Testis (tissue), 2 donors: ENCODE data around the gene PRKAR2A.

Experiments
- POLR2A ChIP-seq: fragments of 450-650 bp; IDR thresholded peaks from one replicate; pipeline ENCODE4 v1.6.1; 2017; ENCODE audit warnings: antibody characterized with exemption, mild to moderate bottlenecking, moderate library complexity
- TF ChIP-seq, protein P1 (sequence below), 3 experiments: fragments of 450-650 bp in 2 of 3; fragments of 200-600 bp in 1 of 3; sonication (generic) in 1 of 3; IDR thresholded peaks; one replicate each; pipeline ENCODE4 v1.5.1; 2016 to 2019; ENCODE audit warnings: antibody characterized with exemption in 3 of 3, mild to moderate bottlenecking in 2 of 3, moderate library complexity in 1 of 3

DNA sequence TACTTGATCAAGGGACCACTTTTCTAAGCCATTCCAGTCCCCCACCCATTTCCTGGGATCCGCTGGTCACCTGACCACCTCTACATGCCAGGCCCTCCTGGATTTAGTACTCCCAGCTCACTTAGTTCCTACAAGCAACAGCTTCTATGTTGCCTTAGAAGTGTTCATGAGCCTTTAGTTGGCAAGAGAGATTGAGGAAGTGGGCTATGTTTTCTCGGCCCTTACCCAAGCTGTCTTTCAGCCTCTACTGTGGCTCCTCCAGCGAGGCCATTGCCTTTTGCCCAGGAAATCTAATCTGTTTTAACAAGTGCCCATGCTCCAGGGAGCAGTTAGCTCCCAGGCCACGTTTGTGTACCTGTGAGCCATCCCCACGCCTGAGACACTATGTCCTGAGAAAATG, 4.5 kb upstream of the PRKAR2A start:
- TF ChIP-seq, protein P1, sequence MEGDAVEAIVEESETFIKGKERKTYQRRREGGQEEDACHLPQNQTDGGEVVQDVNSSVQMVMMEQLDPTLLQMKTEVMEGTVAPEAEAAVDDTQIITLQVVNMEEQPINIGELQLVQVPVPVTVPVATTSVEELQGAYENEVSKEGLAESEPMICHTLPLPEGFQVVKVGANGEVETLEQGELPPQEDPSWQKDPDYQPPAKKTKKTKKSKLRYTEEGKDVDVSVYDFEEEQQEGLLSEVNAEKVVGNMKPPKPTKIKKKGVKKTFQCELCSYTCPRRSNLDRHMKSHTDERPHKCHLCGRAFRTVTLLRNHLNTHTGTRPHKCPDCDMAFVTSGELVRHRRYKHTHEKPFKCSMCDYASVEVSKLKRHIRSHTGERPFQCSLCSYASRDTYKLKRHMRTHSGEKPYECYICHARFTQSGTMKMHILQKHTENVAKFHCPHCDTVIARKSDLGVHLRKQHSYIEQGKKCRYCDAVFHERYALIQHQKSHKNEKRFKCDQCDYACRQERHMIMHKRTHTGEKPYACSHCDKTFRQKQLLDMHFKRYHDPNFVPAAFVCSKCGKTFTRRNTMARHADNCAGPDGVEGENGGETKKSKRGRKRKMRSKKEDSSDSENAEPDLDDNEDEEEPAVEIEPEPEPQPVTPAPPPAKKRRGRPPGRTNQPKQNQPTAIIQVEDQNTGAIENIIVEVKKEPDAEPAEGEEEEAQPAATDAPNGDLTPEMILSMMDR (IDR thresholded peaks at IDR 0.05) = no peak
- TF ChIP-seq POLR2A = no peak
